Upper lobe of left lung (tissue), 4 donors: ENCODE results near the gene NBDY.

ENCODE experiments used
- CTCF ChIP-seq, 6 experiments: fragments of 450-650 bp in 4 of 6; fragments of 200-600 bp in 2 of 6; sonication (generic) in 2 of 6; IDR thresholded peaks; one replicate each; pipeline ENCODE4 v1.5.1; 2016 to 2019; ENCODE audit warnings: antibody characterized with exemption in 6 of 6
- EP300 ChIP-seq, 4 donors: sonication (generic); formaldehyde crosslinking; IDR thresholded peaks; one replicate each; pipeline ENCODE4 v1.5.1; 2017; ENCODE audit warnings: antibody characterized with exemption in 4 of 4, control low read depth in 2 of 4
- POLR2A ChIP-seq, 4 donors: fragments of 450-650 bp; IDR thresholded peaks; one replicate each; pipeline ENCODE4 v1.5.1; 2016 to 2017; ENCODE audit warnings: antibody characterized with exemption in 4 of 4, mild to moderate bottlenecking in 2 of 4
- POLR2AphosphoS5 ChIP-seq, 2 donors: sonication (generic); formaldehyde crosslinking; IDR thresholded peaks; one replicate each; pipeline ENCODE4 v1.5.1; 2017; ENCODE audit warnings: antibody characterized with exemption in 2 of 2

- TF ChIP-seq CTCF (IDR thresholded peaks at IDR 0.05) (no peak), POLR2A (IDR thresholded peaks at IDR 0.05) (no peak), POLR2AphosphoS5 (IDR thresholded peaks at IDR 0.05) (no peak), EP300 (IDR thresholded peaks at IDR 0.05) (no peak)
These were observed 62.4 kb downstream of the NBDY start for GRCh38 chrX:56791456-56791855.
